GM21619 (cell line): ENCODE measurements around the gene BLNK.

Experiments
- ATAC-seq: cut with Tn5 transposase; IDR thresholded peaks from one replicate; pipeline ENCODE4 v1.9.1; 2021; ENCODE audit not compliant: unreplicated experiment

BLNK gene

GRCh38 chr10:96152437-96152836, 118.9 kb downstream of the BLNK start:
- no peak for ATAC-seq
